Caco-2 (cell line): ENCODE results near the gene QSOX2. TPM values are rescaled to one million over a fixed set of nuclear protein-coding genes. Genes with fewer than 3 reads are reported as not detected.

Source experiments
- BruUV-seq: library from RNA; stranded (reverse); fragments of 400-500 nt; replicated peaks from 2 replicates; lab custom pipeline; 2021; lab: Mats Ljungman, UMichigan
- CTCF ChIA-PET: fragments of 300-600 bp; sonication (Branson Sonifier 250); formaldehyde crosslinking; loops from one replicate; lab custom pipeline; 2022; ENCODE audit warnings: antibody characterized with exemption; lab: Charles Lee
- POLR2A ChIA-PET: fragments of 300-600 bp; sonication (Branson Sonifier 250); formaldehyde crosslinking; loops from one replicate; lab custom pipeline; 2022; ENCODE audit warnings: antibody characterized with exemption; lab: Charles Lee
- DNase-seq, 2 experiments: peaks; one replicate each; pipeline versions ENCODE4 v3.0.0 to v3.0.0-alpha.2; 2020 to 2022
- H3K27me3 ChIP-seq: replicated peaks from 2 replicates; pipeline ENCODE4 v1.6.0; 2011; ENCODE audit warnings: low read length; ENCODE audit not compliant: control insufficient read depth, insufficient read depth
- H3K36me3 ChIP-seq: 2 replicates; pipeline ENCODE4 v1.5.1; 2011; ENCODE audit warnings: low read length; ENCODE audit not compliant: control insufficient read depth, insufficient read depth
- H3K4me1 ChIP-seq: fragments of 250-450 bp; sonication (Bioruptor Pico); 2 replicates; pipeline ENCODE4 v1.5.1; 2020; ENCODE audit warnings: mild to moderate bottlenecking
- H3K4me3 ChIP-seq: 2 replicates; pipeline ENCODE4 v1.5.1; 2011; ENCODE audit warnings: low read depth, mild to moderate bottlenecking, control low read depth, low read length
- H3K9me3 ChIP-seq: fragments of 250-450 bp; sonication (Bioruptor Pico); 2 replicates; pipeline ENCODE4 v1.5.1; 2020; ENCODE audit warnings: mild to moderate bottlenecking, moderate library complexity
- H3K27ac Mint-ChIP-seq: one replicate; pipeline ENCODE4 v1.8.0; 2022; ENCODE audit warnings: mixed read lengths; ENCODE audit not compliant: unreplicated experiment
- H3K27me3 Mint-ChIP-seq: one replicate; pipeline ENCODE4 v1.8.0; 2022; ENCODE audit warnings: mixed read lengths; ENCODE audit not compliant: insufficient read depth, unreplicated experiment
- H3K36me3 Mint-ChIP-seq: one replicate; pipeline ENCODE4 v1.8.0; 2022; ENCODE audit warnings: mild to moderate bottlenecking, mixed read lengths; ENCODE audit not compliant: insufficient read depth, unreplicated experiment
- H3K4me1 Mint-ChIP-seq: one replicate; pipeline ENCODE4 v1.8.0; 2022; ENCODE audit warnings: low read depth, mixed read lengths; ENCODE audit not compliant: unreplicated experiment
- H3K4me3 Mint-ChIP-seq: one replicate; pipeline ENCODE4 v1.8.0; 2022; ENCODE audit warnings: mild to moderate bottlenecking, moderate library complexity, mixed read lengths; ENCODE audit not compliant: unreplicated experiment
- H3K9me3 Mint-ChIP-seq: one replicate; pipeline ENCODE4 v1.8.0; 2022; ENCODE audit warnings: mixed read lengths; ENCODE audit not compliant: unreplicated experiment
- intact Hi-C: fragments of 100-400 bp; cut with micrococcal nuclease; formaldehyde crosslinking; loops from one replicate; pipeline ENCODE4 v1.10.0; 2022; ENCODE audit not compliant: unreplicated experiment
- total RNA-seq: library from RNA; stranded (reverse); gene quantifications from 2 replicates; pipeline ENCODE4 v1.2.3, GENCODE V29; 2022
- TF ChIP-seq, protein P1 (sequence below), 2 experiments: fragments of 200-600 bp in 1 of 2; IDR thresholded peaks; 1 replicate in 1 of 2; 2 replicates in 1 of 2; pipeline versions ENCODE4 v1.5.1 to v1.8.0; 2011 to 2022; ENCODE audit warnings: antibody characterized with exemption in 1 of 2, control low read depth in 1 of 2, inconsistent platforms in 1 of 2, low read depth in 1 of 2, low read length in 1 of 2, mild to moderate bottlenecking in 1 of 2, moderate library complexity in 1 of 2; ENCODE audit not compliant: insufficient read depth in 1 of 2, severe bottlenecking in 1 of 2, unreplicated experiment in 1 of 2

QSOX2 gene
- total RNA-seq, 1 experiment from 2014 or later = 29.6 TPM

GRCh38 chr9:136205707-136205992 lies 40.0 kb downstream of the QSOX2 start:
- no peaks in the 10 kb centered on the region for H3K36me3 ChIP-seq
- no peaks in the 10 kb centered on the region for H3K4me1 Mint-ChIP-seq
- H3K9me3 ChIP-seq = no peaks in the 10 kb centered on the region
- H3K27me3 ChIP-seq = no peaks in the 10 kb centered on the region
- H3K9me3 Mint-ChIP-seq = no peaks in the 10 kb centered on the region
- intact Hi-C loops = no loop called here
- H3K27me3 Mint-ChIP-seq = no peaks in the 10 kb centered on the region
- BruUV-seq = no TSS peak
- no peak overlapping the region for H3K4me3 ChIP-seq
- no peak for DNase-seq
- POLR2A ChIA-PET = no interaction called here
- peaks cover 23% of the 10 kb centered on the region for H3K36me3 Mint-ChIP-seq
- H3K4me3 Mint-ChIP-seq = no peak overlapping the region
- CTCF ChIA-PET = no interaction called here
- H3K4me1 ChIP-seq = 0 out of 2 replicates have a peak, but pooled peaks cover 5% of the 10 kb centered on the region
- no peak overlapping the region for H3K27ac Mint-ChIP-seq
- TF ChIP-seq, protein P1, sequence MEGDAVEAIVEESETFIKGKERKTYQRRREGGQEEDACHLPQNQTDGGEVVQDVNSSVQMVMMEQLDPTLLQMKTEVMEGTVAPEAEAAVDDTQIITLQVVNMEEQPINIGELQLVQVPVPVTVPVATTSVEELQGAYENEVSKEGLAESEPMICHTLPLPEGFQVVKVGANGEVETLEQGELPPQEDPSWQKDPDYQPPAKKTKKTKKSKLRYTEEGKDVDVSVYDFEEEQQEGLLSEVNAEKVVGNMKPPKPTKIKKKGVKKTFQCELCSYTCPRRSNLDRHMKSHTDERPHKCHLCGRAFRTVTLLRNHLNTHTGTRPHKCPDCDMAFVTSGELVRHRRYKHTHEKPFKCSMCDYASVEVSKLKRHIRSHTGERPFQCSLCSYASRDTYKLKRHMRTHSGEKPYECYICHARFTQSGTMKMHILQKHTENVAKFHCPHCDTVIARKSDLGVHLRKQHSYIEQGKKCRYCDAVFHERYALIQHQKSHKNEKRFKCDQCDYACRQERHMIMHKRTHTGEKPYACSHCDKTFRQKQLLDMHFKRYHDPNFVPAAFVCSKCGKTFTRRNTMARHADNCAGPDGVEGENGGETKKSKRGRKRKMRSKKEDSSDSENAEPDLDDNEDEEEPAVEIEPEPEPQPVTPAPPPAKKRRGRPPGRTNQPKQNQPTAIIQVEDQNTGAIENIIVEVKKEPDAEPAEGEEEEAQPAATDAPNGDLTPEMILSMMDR (IDR thresholded peaks at IDR 0.05; ENCODE audit: insufficient read depth in 1 of 2, low read depth in 1 of 2, low read length in 1 of 2, severe bottlenecking in 1 of 2, unreplicated experiment in 1 of 2) = no peak

DNA sequence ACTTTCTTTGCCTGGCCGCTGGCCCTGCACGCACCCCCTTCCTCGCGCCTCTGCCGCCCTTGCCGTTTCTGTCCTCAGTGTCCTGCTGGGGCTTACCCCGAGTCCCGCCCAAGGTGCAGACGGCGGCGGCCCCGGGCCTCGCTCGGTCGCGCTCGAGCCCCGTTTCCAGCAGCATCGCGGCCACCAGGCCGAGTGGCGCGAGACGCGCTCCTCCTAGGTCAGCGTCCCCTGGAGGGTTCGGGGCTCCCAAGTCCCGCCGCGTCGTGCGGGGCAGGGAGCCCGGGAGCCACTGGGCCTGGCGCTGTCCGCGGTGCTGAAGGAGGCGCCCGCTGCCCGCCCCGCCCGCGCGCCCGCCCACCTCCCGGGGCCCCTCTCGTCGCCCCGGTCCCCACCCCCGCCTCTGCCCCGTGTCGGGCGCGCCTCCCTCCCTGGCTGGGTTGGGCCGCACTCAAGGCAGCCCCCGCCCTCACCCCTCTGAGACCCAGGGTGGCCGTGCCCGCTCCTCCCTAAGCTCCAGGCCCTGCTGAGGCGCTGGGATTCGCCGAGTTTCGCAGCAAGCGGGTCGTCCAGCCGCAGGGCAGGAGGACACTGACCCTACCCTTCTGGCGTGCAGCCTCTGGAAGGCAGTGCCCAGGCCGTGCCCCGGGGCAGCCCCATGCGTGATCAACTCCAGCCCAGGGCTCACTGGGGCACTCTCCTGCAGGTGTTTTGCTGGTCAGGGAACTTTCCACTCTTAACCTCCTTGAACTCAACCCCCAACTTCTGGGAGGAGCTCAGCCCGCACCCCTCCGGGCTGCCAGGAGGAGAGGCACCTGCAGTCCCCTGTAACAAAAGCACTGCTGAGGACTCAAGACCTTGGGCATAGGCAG lies 40.5 kb downstream of the QSOX2 start, which contains the start of gene LHX3:
TSS of gene LHX3 (minus strand) at position 291 of the 869 bp plus-strand sequence. CDS start at position 175, 116 bp downstream.
- H3K27me3 Mint-ChIP-seq = no peaks in the 10 kb centered on the region
- BruUV-seq = no TSS peak
- no peak for DNase-seq
- H3K9me3 Mint-ChIP-seq = no peaks in the 10 kb centered on the region
- no peak within 1 kb of the TSS for H3K4me3 Mint-ChIP-seq
- Histone ChIP-seq H3K4me1 (0 out of 2 replicates have a peak, but pooled peaks cover 5% of the 10 kb centered on the region), H3K36me3 (no peaks in the 10 kb centered on the region), H3K4me3 (no peak within 1 kb of the TSS), H3K27me3 (no peaks in the 10 kb centered on the region), H3K9me3 (no peaks in the 10 kb centered on the region)
- POLR2A ChIA-PET = no interaction called here
- no peaks in the 10 kb centered on the region for H3K4me1 Mint-ChIP-seq
- intact Hi-C loops = no loop called here
- CTCF ChIA-PET = no interaction called here
- H3K27ac Mint-ChIP-seq = no peak within 1 kb of the TSS
- TF ChIP-seq, protein P1 (IDR thresholded peaks at IDR 0.05; ENCODE audit: insufficient read depth in 1 of 2, low read depth in 1 of 2, low read length in 1 of 2, severe bottlenecking in 1 of 2, unreplicated experiment in 1 of 2) = no peak
- peaks cover 23% of the 10 kb centered on the region for H3K36me3 Mint-ChIP-seq

- ChIA-PET POLR2A (no interaction called here), CTCF (no interaction called here)
- intact Hi-C loops = no loop called here
- H3K27me3 Mint-ChIP-seq = no peaks in the 10 kb centered on the region
- TF ChIP-seq, protein P1 (IDR thresholded peaks at IDR 0.05; ENCODE audit: insufficient read depth in 1 of 2, low read depth in 1 of 2, low read length in 1 of 2, severe bottlenecking in 1 of 2, unreplicated experiment in 1 of 2) = no peak
- 0 out of 2 replicates have a peak, but pooled peaks cover 5% of the 10 kb centered on the region for H3K4me1 ChIP-seq
- H3K9me3 Mint-ChIP-seq = no peaks in the 10 kb centered on the region
- no peak overlapping the region for H3K4me3 Mint-ChIP-seq
- no peak for DNase-seq
- no TSS peak for BruUV-seq
- peaks cover 23% of the 10 kb centered on the region for H3K36me3 Mint-ChIP-seq
- H3K4me3 ChIP-seq = no peak overlapping the region
- no peaks in the 10 kb centered on the region for H3K36me3 ChIP-seq
- no peaks in the 10 kb centered on the region for H3K9me3 ChIP-seq
- H3K27me3 ChIP-seq = no peaks in the 10 kb centered on the region
- no peaks in the 10 kb centered on the region for H3K4me1 Mint-ChIP-seq
- no peak overlapping the region for H3K27ac Mint-ChIP-seq
Observed at GRCh38 chr9:136204145-136204805, 41.3 kb downstream of the QSOX2 start.
